Measurements from ENCODE around the gene ATP11A.
A peak's percentile ranks its signal among the peaks of the same experiment; 100 is the strongest.
"Not testable (repeated sequence)": the region's sequence is repeated elsewhere in the genome, so short reads cannot be mapped to it uniquely, and the experiment has no call there.

The ATP11A gene

DNA sequence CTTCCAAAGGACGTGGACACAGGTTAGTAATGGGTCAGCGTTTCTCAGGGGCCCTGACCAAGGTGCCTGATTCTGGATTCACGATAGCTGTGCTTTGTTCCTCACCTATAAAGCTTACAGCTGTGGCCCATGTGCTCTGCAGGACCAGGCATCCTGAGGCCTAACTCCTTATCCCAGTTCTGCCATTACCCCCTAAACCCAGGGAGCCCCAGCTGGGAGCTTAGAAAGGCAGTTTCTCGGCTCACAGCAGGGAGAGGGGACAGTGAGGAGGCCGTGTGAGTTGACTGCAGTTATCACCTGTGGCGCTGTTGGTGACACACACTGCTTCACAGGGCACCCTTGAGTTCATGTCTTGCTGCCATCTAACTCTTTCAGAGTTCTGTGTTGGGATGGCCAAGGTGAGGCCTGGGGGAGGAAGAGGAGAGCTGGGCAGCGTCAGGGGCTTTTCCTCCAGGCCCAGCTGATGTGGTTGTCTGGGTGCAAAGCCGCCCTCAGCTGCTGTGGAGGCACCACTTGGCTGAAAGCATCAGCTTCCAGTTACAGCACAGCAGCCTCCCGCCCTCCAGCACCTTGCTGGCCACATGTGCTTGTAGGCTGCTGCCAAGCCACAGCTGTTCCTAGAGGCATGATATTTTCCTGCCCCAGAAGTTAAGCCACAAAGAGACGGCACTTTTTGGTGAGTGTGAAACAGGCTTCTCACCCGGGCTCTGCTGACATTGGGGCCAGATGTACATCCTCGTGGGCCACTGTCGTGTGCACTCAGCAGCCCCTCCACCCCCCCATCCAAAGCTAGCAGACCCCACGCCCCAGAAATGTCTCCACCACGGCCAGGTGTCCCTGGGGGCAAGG, 179.6 kb downstream of the ATP11A start:
- no peak for DNase-seq

DNA sequence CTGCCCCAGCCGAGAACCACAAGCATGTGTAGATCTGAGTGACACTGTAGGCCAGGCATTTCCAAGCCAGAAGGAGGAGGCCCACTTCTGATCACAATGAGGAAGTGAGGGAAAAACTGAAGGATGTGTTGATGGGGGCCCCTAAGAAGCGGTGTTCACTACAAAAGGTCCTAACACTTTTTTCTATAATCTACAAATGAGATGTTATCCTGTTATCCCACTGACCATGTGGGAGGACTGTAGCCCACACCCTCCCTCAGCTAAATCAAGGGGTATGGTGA, 180.2 kb downstream of the ATP11A start:
- no peak for DNase-seq

DNA sequence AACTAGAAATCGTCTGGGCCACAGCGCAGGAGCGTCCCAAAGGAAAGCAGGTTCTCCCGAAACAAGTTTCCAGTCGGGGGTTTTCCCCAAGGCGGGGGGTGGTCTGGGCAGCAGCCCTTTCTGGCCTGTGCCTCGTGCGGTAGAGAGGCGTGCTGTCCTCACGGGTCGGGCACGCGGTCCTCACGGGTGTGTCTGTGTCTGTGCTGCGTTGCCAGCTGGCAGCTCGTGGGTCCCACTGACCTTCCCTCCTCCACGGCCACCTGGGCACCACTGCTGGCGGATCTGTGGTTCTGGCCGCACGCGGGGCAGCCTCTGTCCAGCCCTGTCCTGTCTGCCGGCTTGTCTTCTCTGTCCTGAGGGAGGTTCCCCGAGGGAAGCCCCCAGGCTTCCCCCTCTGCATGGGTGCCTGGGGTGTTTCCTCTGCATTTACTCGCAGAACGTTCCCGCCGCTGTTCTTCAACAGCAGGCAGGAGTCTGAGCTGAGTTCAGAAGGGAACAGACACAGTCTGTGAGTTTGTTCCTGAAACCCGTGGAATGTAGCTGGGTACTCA, 181.0 kb downstream of the ATP11A start:
- DNase-seq, result no peak

DNA sequence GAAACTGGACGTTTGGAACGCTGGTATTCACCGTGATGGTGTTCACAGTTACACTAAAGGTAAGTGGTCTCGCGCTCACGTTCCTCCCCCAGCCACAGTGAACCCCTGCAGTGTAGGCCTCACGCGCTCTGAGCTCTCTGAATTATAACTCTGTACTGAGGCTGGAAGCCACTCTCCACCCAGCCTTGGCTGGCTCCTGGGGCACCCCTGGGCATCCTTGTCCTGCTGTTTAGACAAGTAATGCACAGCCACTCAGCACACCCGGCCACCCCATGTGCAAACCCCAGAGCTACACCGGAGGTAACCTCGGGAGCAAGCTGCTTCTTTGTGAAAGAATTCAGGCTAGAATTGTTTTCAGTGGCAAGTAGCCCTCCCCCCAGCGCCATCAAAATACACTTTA, 181.9 kb downstream of the ATP11A start:
- no peak for DNase-seq

- not testable (repeated sequence) for DNase-seq
Observed at GRCh38 chr13:112872657-112873631, 183.1 kb downstream of the ATP11A start.

- DNase-seq, result peak; percentile 65
Observed at GRCh38 chr13:112873851-112874750, 184.3 kb downstream of the ATP11A start.

GRCh38 chr13:112874751-112875300, 185.0 kb downstream of the ATP11A start:
- DNase-seq, result no peak

DNA sequence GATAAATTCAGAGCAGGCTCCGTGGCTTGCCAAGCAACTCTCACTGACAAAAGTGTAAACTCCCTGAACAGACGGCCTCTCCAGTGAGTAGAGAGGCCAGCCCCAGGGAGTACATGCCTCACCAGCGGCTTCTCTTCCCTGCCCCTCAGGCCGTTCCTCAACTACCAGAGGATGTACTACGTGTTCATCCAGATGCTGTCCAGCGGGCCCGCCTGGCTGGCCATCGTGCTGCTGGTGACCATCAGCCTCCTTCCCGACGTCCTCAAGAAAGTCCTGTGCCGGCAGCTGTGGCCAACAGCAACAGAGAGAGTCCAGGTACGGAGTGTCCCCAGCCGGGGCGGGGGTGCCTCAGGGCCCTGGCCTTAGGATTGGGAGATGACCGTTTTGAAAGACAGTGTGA, 185.8 kb downstream of the ATP11A start:
- no peak for DNase-seq

GRCh38 chr13:112876305-112877000, 186.6 kb downstream of the ATP11A start:
- no peak for DNase-seq

- no peak for DNase-seq
Observed at GRCh38 chr13:112877066-112877465, 187.2 kb downstream of the ATP11A start.

DNA sequence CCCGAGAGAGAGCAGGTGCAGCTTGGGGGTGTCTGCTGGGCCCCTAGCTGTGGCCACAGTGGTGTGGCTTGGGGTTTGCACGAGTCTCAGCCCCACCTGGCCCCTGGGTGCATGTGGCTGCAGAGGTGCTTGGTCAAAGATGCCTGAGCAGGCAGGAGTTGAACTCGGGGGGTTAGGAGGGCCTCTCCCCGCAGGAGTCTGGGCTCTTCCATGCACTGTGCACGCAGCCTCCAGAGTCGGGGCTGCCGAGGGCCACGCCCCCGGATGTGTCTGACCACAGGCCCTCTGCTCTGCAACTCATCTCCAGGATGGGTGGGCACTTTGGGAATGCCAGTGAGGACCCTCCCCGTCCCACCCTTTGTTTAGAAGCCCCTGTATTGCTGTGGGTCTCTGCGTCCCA, 187.7 kb downstream of the ATP11A start:
- no peak for DNase-seq

- no peak for DNase-seq
Observed at GRCh38 chr13:112877976-112878955, 188.4 kb downstream of the ATP11A start.

DNA sequence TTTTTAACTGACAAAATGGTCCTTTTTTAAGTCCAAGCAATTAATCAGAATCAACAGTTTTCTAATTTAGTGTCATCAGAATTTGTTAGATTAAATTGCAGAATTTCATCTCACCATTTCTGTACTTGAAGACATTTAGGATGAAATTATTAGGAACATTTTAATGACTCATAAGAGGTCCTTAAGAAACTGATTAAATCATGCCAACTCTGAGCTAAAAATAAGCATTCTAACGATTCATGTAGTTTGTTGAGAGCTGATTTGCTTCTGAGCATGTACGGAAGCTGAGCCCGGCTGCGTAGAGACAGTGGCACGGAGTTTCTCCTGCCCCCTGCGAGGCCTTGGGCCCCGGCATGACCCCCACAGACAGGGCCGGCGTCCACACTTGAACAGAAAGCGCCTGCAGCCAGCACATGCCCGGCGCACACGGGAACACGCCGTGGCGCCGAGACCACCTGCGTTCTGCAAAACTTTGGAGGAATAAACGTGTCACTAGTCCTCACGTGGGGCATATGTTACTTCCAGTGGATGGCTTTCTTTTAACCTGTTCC, 189.5 kb downstream of the ATP11A start:
- no peak for DNase-seq

- DNase-seq, result no peak
Observed at GRCh38 chr13:112880221-112880641, 190.4 kb downstream of the ATP11A start.

DNA sequence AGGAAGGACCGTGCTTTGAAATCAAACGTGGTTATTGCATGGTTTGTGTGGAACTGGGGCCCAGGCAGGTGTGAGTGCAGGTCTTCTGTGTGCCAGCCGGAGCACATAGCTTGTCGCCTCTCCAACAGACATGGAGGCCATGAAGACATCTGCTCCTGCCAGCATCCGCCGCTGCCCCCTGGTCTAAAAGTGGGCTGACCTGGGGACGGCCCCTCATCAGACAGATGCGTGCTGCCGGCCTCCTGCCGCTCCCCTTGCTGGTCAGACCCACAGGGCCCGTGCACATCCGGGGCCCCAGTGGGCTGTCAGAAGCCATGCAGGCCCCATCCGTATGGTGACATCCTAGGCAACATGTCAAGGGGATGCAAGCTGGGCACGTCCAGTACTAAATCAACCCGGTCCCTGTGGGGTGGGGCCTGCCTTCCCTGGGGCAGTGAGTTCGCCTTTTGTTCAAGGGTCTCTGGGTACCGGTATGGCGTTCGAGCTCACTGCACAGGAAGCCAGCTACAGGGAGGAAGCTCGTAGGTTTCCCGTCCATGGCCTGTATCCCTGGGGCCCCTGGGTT, 191.2 kb downstream of the ATP11A start:
- DNase-seq, result no peak

DNA sequence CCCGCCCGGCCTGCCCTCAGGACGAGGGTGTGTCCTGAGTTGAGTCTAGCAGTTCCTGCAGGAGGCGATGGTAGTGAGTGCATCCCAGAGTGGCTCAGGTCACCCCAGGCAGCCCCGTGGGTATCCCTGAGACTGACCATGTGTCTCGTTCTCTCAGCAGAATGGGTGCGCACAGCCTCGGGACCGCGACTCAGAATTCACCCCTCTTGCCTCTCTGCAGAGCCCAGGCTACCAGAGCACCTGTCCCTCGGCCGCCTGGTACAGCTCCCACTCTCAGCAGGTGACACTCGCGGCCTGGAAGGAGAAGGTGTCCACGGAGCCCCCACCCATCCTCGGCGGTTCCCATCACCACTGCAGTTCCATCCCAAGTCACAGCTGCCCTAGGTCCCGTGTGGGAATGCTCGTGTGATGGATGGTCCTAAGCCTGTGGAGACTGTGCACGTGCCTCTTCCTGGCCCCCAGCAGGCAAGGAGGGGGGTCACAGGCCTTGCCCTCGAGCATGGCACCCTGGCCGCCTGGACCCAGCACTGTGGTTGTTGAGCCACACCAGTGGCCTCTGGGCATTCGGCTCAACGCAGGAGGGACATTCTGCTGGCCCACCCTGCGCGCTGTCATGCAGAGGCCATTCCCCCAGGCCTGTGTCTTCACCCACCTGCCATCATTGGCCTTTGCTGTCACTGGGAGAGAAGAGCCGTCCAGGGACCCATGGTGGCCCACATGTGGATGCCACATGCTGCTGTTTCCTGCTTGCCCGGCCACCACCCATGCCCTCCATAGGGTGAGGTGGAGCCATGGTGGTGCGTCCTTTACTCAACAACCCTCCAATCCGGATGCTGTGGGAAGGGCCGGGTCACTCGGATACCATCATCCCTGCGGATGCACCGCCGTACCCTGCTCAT, 192.1 kb downstream of the ATP11A start:
- DNase-seq, result no peak

- no peak for DNase-seq
Observed at GRCh38 chr13:112882555-112883024, 192.8 kb downstream of the ATP11A start.

DNA sequence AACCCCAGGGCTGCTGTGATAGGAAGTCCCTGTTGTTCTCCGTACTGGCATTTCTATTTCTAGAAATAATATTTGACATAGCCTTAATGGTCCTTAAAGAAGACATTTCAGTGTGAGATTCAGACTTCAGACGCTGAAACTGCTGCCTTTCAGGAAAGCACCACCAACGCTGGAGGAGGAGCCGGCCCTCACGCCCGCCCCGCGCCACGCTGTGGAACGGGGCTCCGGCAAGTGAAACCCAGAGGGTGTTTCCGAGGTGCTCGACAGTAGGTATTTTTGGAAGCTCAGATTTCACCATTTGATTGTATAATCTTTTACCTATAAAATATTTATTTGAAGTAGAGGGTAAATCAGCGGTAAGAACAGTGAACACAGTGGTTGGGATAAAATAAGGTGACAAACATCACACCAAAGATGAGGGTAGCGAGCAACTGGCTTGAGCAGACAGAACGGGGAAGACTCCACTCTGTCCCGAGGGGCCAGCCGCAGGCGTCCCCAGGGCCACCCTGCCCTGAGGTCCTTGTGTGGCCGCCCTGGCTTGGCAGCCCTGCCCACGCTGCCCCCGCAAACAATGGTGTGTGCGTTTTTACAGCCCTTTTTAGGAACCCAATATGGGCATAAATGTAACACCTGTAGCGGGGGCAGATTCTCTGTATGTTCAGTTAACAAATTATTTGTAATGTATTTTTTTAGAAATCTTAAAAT, 193.6 kb downstream of the ATP11A start:
- no peak for DNase-seq

Data from NCI-H1105 (cell line).